Breast epithelium (tissue), 4 donors: Measurements from ENCODE around the gene PHIP. TPM values are rescaled to one million over a fixed set of nuclear protein-coding genes. Genes with fewer than 3 reads are reported as not detected.

Experiments used
- DNase-seq, 2 donors: peaks; one replicate each; pipeline ENCODE4 v3.0.0-alpha.2; 2019; ENCODE audit warnings: low spot score in 2 of 2
- H3K27ac ChIP-seq, 2 donors: fragments of 200-600 bp; sonication (generic) in 1 of 2; one replicate each; pipeline ENCODE4 v1.5.1; 2016 to 2019; ENCODE audit warnings: mild to moderate bottlenecking in 1 of 2
- H3K27me3 ChIP-seq, 2 donors: fragments of 200-600 bp; sonication (generic) in 1 of 2; one replicate each; pipeline versions ENCODE4 v1.5.1 to v1.6.0; 2017 to 2019; ENCODE audit warnings: control low read depth in 1 of 2, mild to moderate bottlenecking in 1 of 2
- H3K36me3 ChIP-seq: fragments of 200-600 bp; one replicate; pipeline ENCODE4 v1.5.1; 2019
- H3K4me1 ChIP-seq, 2 donors: fragments of 200-600 bp; sonication (generic); one replicate each; pipeline ENCODE4 v1.5.1; 2016 to 2019; ENCODE audit warnings: control low read depth in 1 of 2
- H3K4me3 ChIP-seq, 3 donors: fragments of 200-600 bp; sonication (generic); 1 replicate in 2 of 3; 2 replicates in 1 of 3; pipeline ENCODE4 v1.5.1; 2016 to 2019; ENCODE audit warnings: mild to moderate bottlenecking in 3 of 3, moderate library complexity in 2 of 3
- H3K9me3 ChIP-seq, 2 donors: fragments of 200-600 bp; sonication (generic) in 1 of 2; one replicate each; pipeline ENCODE4 v1.5.1; 2016 to 2019; ENCODE audit warnings: control low read depth in 1 of 2
- CTCF ChIP-seq, 3 donors: fragments of 450-650 bp; IDR thresholded peaks; one replicate each; pipeline ENCODE4 v1.5.1; 2016 to 2017; ENCODE audit warnings: antibody characterized with exemption in 3 of 3, mild to moderate bottlenecking in 3 of 3, moderate library complexity in 3 of 3
- POLR2A ChIP-seq: fragments of 450-650 bp; IDR thresholded peaks from one replicate; pipeline ENCODE4 v1.6.1; 2016; ENCODE audit warnings: antibody characterized with exemption, mild to moderate bottlenecking, moderate library complexity
- POLR2AphosphoS5 ChIP-seq, 3 donors: sonication (generic); formaldehyde crosslinking; IDR thresholded peaks; one replicate each; pipeline ENCODE4 v1.6.1; 2017; ENCODE audit warnings: antibody characterized with exemption in 3 of 3
- intact Hi-C: fragments of 100-400 bp; cut with DNase I; formaldehyde crosslinking; loops from one replicate; pipeline ENCODE4 v1.15.1; 2023; ENCODE audit warnings: low total_unique reads
- total RNA-seq, 3 donors: library from RNA; depleted of rRNA; stranded (reverse); fragments of >200 nt; gene quantifications; one replicate each; pipeline ENCODE4 v1.1.0, GENCODE V29; 2016

Gene PHIP
- total RNA-seq, 3 donors from 2014 or later, result 31.7 to 73.6 (median 44.9) TPM

- no peak for TF ChIP-seq CTCF (IDR thresholded peaks at IDR 0.05)
- TF ChIP-seq POLR2A, result no peak
- TF ChIP-seq POLR2AphosphoS5 (IDR thresholded peaks at IDR 0.05), result no peak
- no peaks in the 10 kb centered on the region for H3K4me1 ChIP-seq
- H3K4me3 ChIP-seq, result no peak overlapping the region
- intact Hi-C loops, result no loop called here
- no peak overlapping the region for H3K27ac ChIP-seq
- no peaks in the 10 kb centered on the region for H3K9me3 ChIP-seq
- DNase-seq, result no peak
- no peaks in the 10 kb centered on the region for H3K27me3 ChIP-seq
- peaks cover 11% of the 10 kb centered on the region for H3K36me3 ChIP-seq
Measured at GRCh38 chr6:78962448-78962847, 115.6 kb downstream of the PHIP start.

GRCh38 chr6:78954740-78955139, 123.3 kb downstream of the PHIP start:
- intact Hi-C loops, result no loop called here
- Histone ChIP-seq H3K4me3 (no peak overlapping the region), H3K36me3 (peaks cover 13% of the 10 kb centered on the region), H3K27ac (no peak overlapping the region), H3K9me3 (no peaks in the 10 kb centered on the region), H3K27me3 (no peaks in the 10 kb centered on the region), H3K4me1 (no peaks in the 10 kb centered on the region)
- no peak for DNase-seq
- no peak for TF ChIP-seq POLR2AphosphoS5 (IDR thresholded peaks at IDR 0.05)
- no peak for TF ChIP-seq POLR2A
- no peak for TF ChIP-seq CTCF (IDR thresholded peaks at IDR 0.05)

GRCh38 chr6:78953798-78954197, 124.3 kb downstream of the PHIP start:
- TF ChIP-seq POLR2A, result no peak
- TF ChIP-seq CTCF (IDR thresholded peaks at IDR 0.05), result no peak
- TF ChIP-seq POLR2AphosphoS5 (IDR thresholded peaks at IDR 0.05), result no peak
- peaks cover 18% of the 10 kb centered on the region for H3K36me3 ChIP-seq
- no peaks in the 10 kb centered on the region for H3K4me1 ChIP-seq
- H3K27ac ChIP-seq, result no peak overlapping the region
- no peak overlapping the region for H3K4me3 ChIP-seq
- intact Hi-C loops, result no loop called here
- no peaks in the 10 kb centered on the region for H3K27me3 ChIP-seq
- no peak for DNase-seq
- H3K9me3 ChIP-seq, result peaks cover 0 to 8% of the 10 kb centered on the region in 2 donors

GRCh38 chr6:78952362-78952761, 125.7 kb downstream of the PHIP start:
- Histone ChIP-seq H3K27me3 (no peaks in the 10 kb centered on the region), H3K36me3 (peaks cover 18% of the 10 kb centered on the region), H3K4me1 (no peaks in the 10 kb centered on the region), H3K4me3 (no peak overlapping the region), H3K27ac (no peak overlapping the region), H3K9me3 (peaks cover 0 to 10% of the 10 kb centered on the region in 2 donors)
- DNase-seq, result no peak
- intact Hi-C loops, result no loop called here
- no peak for TF ChIP-seq POLR2A
- TF ChIP-seq POLR2AphosphoS5 (IDR thresholded peaks at IDR 0.05), result no peak
- no peak for TF ChIP-seq CTCF (IDR thresholded peaks at IDR 0.05)

- H3K9me3 ChIP-seq, result peaks cover 0 to 10% of the 10 kb centered on the region in 2 donors
- no peaks in the 10 kb centered on the region for H3K4me1 ChIP-seq
- no peak for DNase-seq
- H3K4me3 ChIP-seq, result no peak overlapping the region
- TF ChIP-seq POLR2AphosphoS5 (IDR thresholded peaks at IDR 0.05), result no peak
- TF ChIP-seq POLR2A, result no peak
- TF ChIP-seq CTCF (IDR thresholded peaks at IDR 0.05), result no peak
- peaks cover 30% of the 10 kb centered on the region for H3K36me3 ChIP-seq
- no peaks in the 10 kb centered on the region for H3K27me3 ChIP-seq
- no peak overlapping the region for H3K27ac ChIP-seq
- intact Hi-C loops, result no loop called here
Measured at GRCh38 chr6:78948785-78949184, 129.3 kb downstream of the PHIP start.
